Stimulated activated CD8-positive, alpha-beta memory T cell treated with anti-CD3 and anti-CD28 coated beads, Interleukin-4, amount 100 ng/mL, for 48 hours (primary cell): ENCODE measurements around the gene LRFN4.

Experiments
- DNase-seq: peaks from one replicate; pipeline ENCODE4 v3.0.0-alpha.2; 2020

The LRFN4 gene

DNA sequence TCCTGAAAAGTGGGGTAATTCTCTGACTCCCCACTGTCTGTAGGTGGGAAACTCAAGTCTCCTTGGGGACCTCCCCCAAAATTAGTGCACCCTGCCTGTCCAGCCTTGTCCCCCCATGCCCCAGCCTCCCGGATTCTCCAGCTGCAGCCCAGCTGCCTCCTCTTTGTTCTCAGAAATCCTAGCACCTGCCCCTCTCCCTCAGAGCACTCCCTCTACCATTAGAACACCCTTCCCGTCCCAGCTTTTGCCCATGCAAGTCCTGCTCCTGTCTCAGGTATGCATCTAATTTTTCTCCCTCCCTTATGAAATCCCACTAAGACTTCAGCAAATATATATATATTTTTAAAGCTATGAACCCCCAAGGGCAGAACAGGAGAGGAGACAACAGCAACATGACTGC is 37.3 kb downstream of the LRFN4 start:
- DNase-seq, result no peak

- DNase-seq, result no peak
These were observed 45.1 kb downstream of the LRFN4 start for GRCh38 chr11:66901964-66902390.

DNA sequence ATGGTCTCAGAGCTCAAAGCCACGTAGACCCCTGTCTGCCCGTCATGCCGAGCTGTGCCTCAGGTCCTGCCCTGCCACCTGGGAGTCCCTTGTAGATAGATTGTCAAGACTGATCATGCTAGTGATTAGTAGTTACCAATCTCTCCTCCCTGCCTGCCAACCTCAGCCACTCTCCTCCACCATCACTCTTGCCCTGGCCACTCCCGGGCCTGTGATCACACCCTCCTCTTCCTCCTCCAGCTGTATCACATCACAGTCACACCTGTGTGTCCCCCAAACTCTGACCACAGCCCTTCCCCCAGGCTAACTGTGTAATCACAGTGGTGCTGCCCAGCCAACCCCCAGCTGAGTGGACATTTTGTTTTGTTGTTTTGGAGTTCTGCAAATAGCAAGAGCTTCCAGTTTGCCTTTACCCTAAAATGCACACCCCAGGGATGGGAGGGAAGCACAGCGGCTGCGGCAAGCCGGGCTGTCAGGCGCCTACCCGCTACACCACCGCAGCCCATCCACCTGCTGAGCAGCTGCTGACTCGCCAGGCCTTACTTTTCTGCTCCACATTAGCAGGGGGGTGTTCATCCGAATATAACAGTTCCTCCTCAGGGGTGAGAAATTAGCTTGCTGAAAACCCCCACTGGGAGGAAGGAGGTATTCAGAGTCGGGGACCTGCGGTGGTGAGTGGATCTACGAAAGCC is 45.8 kb downstream of the LRFN4 start:
- no peak for DNase-seq

DNA sequence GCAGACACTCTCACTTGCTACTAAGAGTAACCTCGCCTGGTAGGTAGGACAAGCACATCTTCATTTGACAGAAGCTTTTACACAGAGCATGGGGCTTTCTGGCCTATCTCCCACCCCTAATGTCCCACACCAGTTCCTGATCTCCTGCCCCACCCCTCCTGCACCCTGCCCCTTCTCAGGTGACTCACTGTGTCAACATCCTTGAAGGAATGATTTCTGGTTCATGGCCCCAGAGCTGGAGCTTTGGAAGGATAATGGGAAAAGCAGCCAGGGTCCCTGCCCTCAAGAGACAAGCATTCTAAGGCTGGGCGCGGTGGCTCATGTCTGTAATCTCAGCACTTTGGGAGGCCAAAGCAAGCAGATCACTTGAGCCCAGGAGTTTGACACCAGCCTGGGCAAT is 47.2 kb downstream of the LRFN4 start:
- no peak for DNase-seq

DNA sequence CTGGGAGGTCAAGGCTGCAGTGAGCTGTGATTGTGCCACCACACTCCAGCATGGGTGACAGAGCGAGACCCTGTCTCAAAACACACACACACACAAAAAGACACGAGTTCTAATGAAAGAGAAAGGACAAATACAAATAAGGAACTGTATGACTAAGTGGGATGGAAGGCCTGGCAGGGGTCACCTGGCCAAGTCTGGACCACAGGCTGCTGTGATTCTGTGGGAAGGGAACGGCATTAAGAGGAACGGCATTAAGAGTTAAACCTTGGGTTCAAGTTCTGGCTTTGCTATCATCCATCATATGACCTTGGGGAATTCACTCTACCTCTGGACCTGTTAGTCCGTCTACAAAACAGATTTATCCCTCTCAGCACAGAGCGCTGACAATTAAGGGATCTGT is 47.7 kb downstream of the LRFN4 start:
- no peak for DNase-seq

GRCh38 chr11:66904981-66905521 is 48.2 kb downstream of the LRFN4 start:
- no peak for DNase-seq

- DNase-seq, result no peak
These were observed 48.8 kb downstream of the LRFN4 start for GRCh38 chr11:66905631-66906030.

DNA sequence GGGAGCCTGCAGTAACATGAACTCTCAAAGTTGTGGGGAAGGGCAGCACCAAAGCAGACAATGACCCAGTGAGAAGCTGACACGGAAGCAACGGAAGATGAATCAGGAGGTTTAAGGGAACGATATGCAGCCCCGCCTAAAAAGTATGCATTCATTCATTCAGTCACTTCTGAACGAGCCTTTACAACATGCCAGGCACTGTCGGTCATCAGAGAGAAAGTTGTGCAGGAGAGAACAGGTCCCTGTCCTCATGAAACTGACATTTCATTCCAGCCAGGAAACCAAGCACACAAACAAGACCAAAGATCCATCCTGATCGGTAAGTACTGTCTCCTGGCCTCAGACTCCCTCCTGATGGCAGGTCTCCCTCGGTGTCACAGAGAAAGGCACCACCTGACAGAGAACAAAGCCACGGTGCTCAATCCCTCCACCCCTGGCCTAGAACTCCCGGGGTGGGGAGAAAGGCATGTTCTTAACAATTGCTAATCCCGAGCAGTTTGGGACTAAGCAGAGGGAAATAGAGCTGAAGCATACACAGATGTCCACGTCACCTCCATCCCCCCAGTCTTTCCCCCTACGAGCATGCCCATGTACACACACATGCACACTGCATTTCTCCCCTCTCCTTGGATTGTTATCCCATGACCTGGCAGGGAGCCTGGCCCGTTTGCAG is 49.3 kb downstream of the LRFN4 start:
- DNase-seq, result no peak

GRCh38 chr11:66907751-66908630 is 51.1 kb downstream of the LRFN4 start:
- DNase-seq, result no peak

GRCh38 chr11:66909181-66909580 is 52.3 kb downstream of the LRFN4 start:
- DNase-seq, result no peak

DNA sequence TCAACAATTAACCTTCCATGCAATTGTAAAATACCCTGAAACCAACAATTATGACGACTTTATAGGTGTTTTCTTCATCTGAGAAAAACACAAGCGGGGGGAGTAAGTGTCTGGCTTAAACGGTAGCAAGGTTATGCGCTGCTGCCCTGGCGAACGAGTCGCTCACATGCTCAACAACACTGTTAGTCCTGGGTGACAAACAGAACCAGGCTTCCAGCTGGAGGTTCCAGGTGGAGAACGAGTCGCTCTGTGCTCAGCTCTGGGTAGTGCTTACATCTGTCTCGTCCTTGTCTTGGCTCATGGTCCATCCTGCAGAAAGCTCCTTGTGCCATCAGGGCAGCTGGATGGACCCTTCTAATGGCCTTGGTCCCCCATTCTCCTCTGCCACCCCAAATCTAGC is 53.2 kb downstream of the LRFN4 start:
- DNase-seq, result no peak
